Neural cell (in vitro differentiated cells): ENCODE data around the gene MTMR3. TPM values are rescaled to one million over a fixed set of nuclear protein-coding genes. Genes with fewer than 3 reads are reported as not detected.

ENCODE experiments used
- H2AFZ ChIP-seq: fragments of 200-600, 300-800 bp; sonication (generic), shearing (Covaris generic); 2 replicates; pipeline ENCODE4 v1.6.0; 2014; ENCODE audit warnings: low read depth, mild to moderate bottlenecking, antibody characterized with exemption, low read length, moderate library complexity
- H3F3A ChIP-seq: fragments of 200-600 bp; shearing (Covaris generic); 2 replicates; pipeline ENCODE4 v1.6.1; 2016; ENCODE audit warnings: mild to moderate bottlenecking, moderate library complexity, mixed read lengths, antibody characterized with exemption, low read length; ENCODE audit not compliant: insufficient read depth, poor library complexity, severe bottlenecking
- H3K27ac ChIP-seq: fragments of 200-600, 300-800 bp; sonication (generic), shearing (Covaris generic); 2 replicates; pipeline ENCODE4 v1.5.1; 2014; ENCODE audit warnings: mild to moderate bottlenecking, low read length, moderate library complexity
- H3K27me3 ChIP-seq: fragments of 300-800, 200-600 bp; sonication (generic), shearing (Covaris generic); 2 replicates; pipeline ENCODE4 v1.6.0; 2014; ENCODE audit warnings: mild to moderate bottlenecking, low read depth, low read length, moderate library complexity; ENCODE audit not compliant: insufficient read depth
- H3K36me3 ChIP-seq: fragments of 300-800, 200-600 bp; sonication (generic), shearing (Covaris generic); 2 replicates; pipeline ENCODE4 v1.5.1; 2014; ENCODE audit warnings: mild to moderate bottlenecking, antibody characterized with exemption, low read length, moderate library complexity; ENCODE audit not compliant: insufficient read depth
- H3K4me2 ChIP-seq: fragments of 300-800, 200-600 bp; sonication (generic), shearing (Covaris generic); 2 replicates; pipeline ENCODE4 v1.6.0; 2014; ENCODE audit warnings: mild to moderate bottlenecking, low read length
- H3K4me3 ChIP-seq: fragments of 300-800, 200-600 bp; sonication (generic), shearing (Covaris generic); 2 replicates; pipeline ENCODE4 v1.5.1; 2014; ENCODE audit warnings: mild to moderate bottlenecking, low read length, moderate library complexity
- H3K79me2 ChIP-seq: fragments of 200-600 bp; shearing (Covaris generic); replicated peaks from 2 replicates; pipeline ENCODE4 v1.6.0; 2014; ENCODE audit warnings: mild to moderate bottlenecking, low read length, moderate library complexity; ENCODE audit not compliant: insufficient read depth
- H3K9ac ChIP-seq: fragments of 300-800, 200-600 bp; sonication (generic), shearing (Covaris generic); 2 replicates; pipeline ENCODE4 v1.6.1; 2016; ENCODE audit warnings: mild to moderate bottlenecking, low read length, mixed read lengths
- H3K9me2 ChIP-seq: fragments of 200-600 bp; shearing (Covaris generic); 2 replicates; pipeline ENCODE4 v1.6.1; 2016; ENCODE audit warnings: mild to moderate bottlenecking, low read length, mixed read lengths; ENCODE audit not compliant: insufficient read depth
- H3K9me3 ChIP-seq: fragments of 200-600, 300-800 bp; sonication (generic), shearing (Covaris generic); 2 replicates; pipeline ENCODE4 v1.6.1; 2016; ENCODE audit warnings: mild to moderate bottlenecking, mixed run types, low read length, moderate library complexity, mixed read lengths
- H4K20me1 ChIP-seq: fragments of 200-600 bp; shearing (Covaris generic); 2 replicates; pipeline ENCODE4 v1.6.1; 2016; ENCODE audit warnings: mild to moderate bottlenecking, mixed run types; ENCODE audit not compliant: insufficient read depth
- CTCF ChIP-seq: fragments of 450-650 bp; IDR thresholded peaks from 2 replicates; pipeline ENCODE4 v1.5.1; 2014; ENCODE audit warnings: antibody characterized with exemption, mild to moderate bottlenecking, moderate library complexity; ENCODE audit not compliant: poor library complexity, severe bottlenecking
- EP300 ChIP-seq: fragments of 450-650 bp; conservative IDR thresholded peaks from 2 replicates; pipeline ENCODE4 v1.6.1; 2014; ENCODE audit warnings: antibody characterized with exemption, mild to moderate bottlenecking, moderate library complexity; ENCODE audit not compliant: poor library complexity, severe bottlenecking
- EZH2 ChIP-seq: fragments of 200-600, 300-800 bp; shearing (Covaris generic), sonication (generic); IDR thresholded peaks from 2 replicates; pipeline ENCODE4 v1.6.1; 2014; ENCODE audit warnings: antibody characterized with exemption, low read length, borderline replicate concordance, mild to moderate bottlenecking; ENCODE audit not compliant: insufficient read depth, poor library complexity, severe bottlenecking
- MXI1 ChIP-seq: fragments of 450-650 bp; conservative IDR thresholded peaks from 2 replicates; pipeline ENCODE4 v1.6.1; 2014; ENCODE audit warnings: antibody characterized with exemption, mild to moderate bottlenecking; ENCODE audit not compliant: poor library complexity, severe bottlenecking
- POLR2AphosphoS5 ChIP-seq: IDR thresholded peaks from 2 replicates; pipeline ENCODE4 v1.6.1; 2012
- RAD21 ChIP-seq: fragments of 450-650 bp; conservative IDR thresholded peaks from 2 replicates; pipeline ENCODE4 v1.6.1; 2014; ENCODE audit warnings: antibody characterized with exemption, mild to moderate bottlenecking, moderate library complexity
- REST ChIP-seq: IDR thresholded peaks from 2 replicates; pipeline ENCODE4 v1.6.1; 2012; ENCODE audit warnings: borderline replicate concordance
- SMC3 ChIP-seq: fragments of 450-650 bp; conservative IDR thresholded peaks from 2 replicates; pipeline ENCODE4 v1.6.1; 2014; ENCODE audit warnings: antibody characterized with exemption, mild to moderate bottlenecking, moderate library complexity; ENCODE audit not compliant: poor library complexity
- TAF1 ChIP-seq: IDR thresholded peaks from 2 replicates; pipeline ENCODE4 v1.6.1; 2012; ENCODE audit warnings: low read depth
- polyA plus RNA-seq: library from polyadenylated mRNA; depleted of rRNA; stranded (reverse); fragments of >200 nt; gene quantifications from 2 replicates; pipeline ENCODE4 v1.2.3, GENCODE V29; 2014

The MTMR3 gene
- polyA plus RNA-seq, 1 donor from 2014 or later: 46.7 TPM

- no peaks in the 10 kb centered on the region for H3K36me3 ChIP-seq
Measured at GRCh38 chr22:29855611-29856181, 27.3 kb upstream of the MTMR3 start.

GRCh38 chr22:29856496-29856895 is 26.5 kb upstream of the MTMR3 start:
- Histone ChIP-seq H2AFZ (no peak overlapping the region), H3K79me2 (no peaks in the 10 kb centered on the region), H3K27me3 (no peaks in the 10 kb centered on the region), H3K4me2 (no peak overlapping the region), H3K27ac (no peak overlapping the region), H3K9me3 (no peaks in the 10 kb centered on the region), H3K9me2 (no peaks in the 10 kb centered on the region), H3K4me3 (no peak overlapping the region), H4K20me1 (no peaks in the 10 kb centered on the region), H3F3A (no peaks in the 10 kb centered on the region), H3K36me3 (no peaks in the 10 kb centered on the region), H3K9ac (no peak overlapping the region)
- TF ChIP-seq CTCF (no peak), MXI1 (no peak), POLR2AphosphoS5 (no peak), REST (no peak), EZH2 (no peak)

More at GRCh38 chr22:29855611-29856181, 27.3 kb upstream of the MTMR3 start:
- no peaks in the 10 kb centered on the region for H3K9me3 ChIP-seq
- no peaks in the 10 kb centered on the region for H3K79me2 ChIP-seq
- H3K9me2 ChIP-seq: no peaks in the 10 kb centered on the region
- H3F3A ChIP-seq: no peaks in the 10 kb centered on the region
- no peak overlapping the region for H3K4me2 ChIP-seq
- no peak overlapping the region for H3K4me3 ChIP-seq
- no peak overlapping the region for H3K9ac ChIP-seq
- TF ChIP-seq SMC3 (no peak), CTCF (no peak), EZH2 (no peak), MXI1 (no peak), RAD21 (no peak), TAF1 (no peak), POLR2AphosphoS5 (no peak), REST (no peak), EP300 (no peak)
- H4K20me1 ChIP-seq: no peaks in the 10 kb centered on the region
- H3K27ac ChIP-seq: no peak overlapping the region
- no peak overlapping the region for H2AFZ ChIP-seq
- H3K27me3 ChIP-seq: no peaks in the 10 kb centered on the region
